GM12878 (cell line): ENCODE data around the gene SPRED2. TPM values are rescaled to one million over a fixed set of nuclear protein-coding genes. Genes with fewer than 3 reads are reported as not detected.

Experiments
- ATAC-seq: fragments of 200-7000 bp; cut with Tn5 transposase; 3 replicates; pipeline ENCODE4 v1.9.1; 2020; ENCODE audit warnings: mild to moderate bottlenecking, moderate library complexity
- BruUV-seq: library from RNA; stranded (reverse); fragments of 400-500 nt; replicated peaks from 2 replicates; lab custom pipeline; 2021; lab: Mats Ljungman, UMichigan
- CTCF ChIA-PET: fragments of 300-600 bp; sonication (Branson Sonifier 250); formaldehyde crosslinking; extraction: SDS; loops from one replicate; lab custom pipeline; 2021; ENCODE audit warnings: inconsistent platforms; lab: Yijun Ruan, JAX
- POLR2A ChIA-PET: fragments of 350-600 bp; formaldehyde crosslinking; extraction: SDS; loops from one replicate; lab custom pipeline; 2021; ENCODE audit warnings: inconsistent platforms; lab: Charles Lee
- RAD21 ChIA-PET: fragments of 300-600 bp; sonication (Branson Sonifier 250); formaldehyde crosslinking; loops from one replicate; lab custom pipeline; 2023; ENCODE audit warnings: antibody characterized with exemption; ENCODE audit not compliant: unreplicated experiment; lab: Charles Lee
- SMC1A ChIA-PET: fragments of 300-600 bp; sonication (Branson Sonifier 250); formaldehyde crosslinking; loops from one replicate; lab custom pipeline; 2023; ENCODE audit not compliant: unreplicated experiment, uncharacterized antibody; lab: Charles Lee
- DNase-seq: peaks from one replicate; pipeline ENCODE4 v3.0.0-alpha.2; 2011; ENCODE audit warnings: low read depth, low spot score
- FAIRE-seq: peaks from 3 replicates; lab custom pipeline; 2011; peaks lifted over from hg19 to GRCh38; lab: Jason Lieb, UNC
- H2AFZ ChIP-seq: 2 replicates; pipeline ENCODE4 v1.6.0; 2011; ENCODE audit warnings: low read depth, low read length, control low read depth; ENCODE audit not compliant: control insufficient read depth
- H3K27ac ChIP-seq: 2 replicates; pipeline ENCODE4 v1.5.1; 2011; ENCODE audit warnings: control low read depth; ENCODE audit not compliant: control insufficient read depth, insufficient read depth
- H3K27me3 ChIP-seq, 2 experiments: replicated peaks in 1 of 2; 2 replicates each; pipeline versions ENCODE4 v1.6.0 to v1.6.1; 2011; ENCODE audit warnings: low read length in 1 of 2; ENCODE audit not compliant: control insufficient read depth in 2 of 2, insufficient read depth in 2 of 2
- H3K36me3 ChIP-seq, 2 experiments: 2 replicates each; pipeline ENCODE4 v1.5.1; 2011; ENCODE audit warnings: low read length in 1 of 2; ENCODE audit not compliant: control insufficient read depth in 2 of 2, insufficient read depth in 2 of 2
- H3K4me1 ChIP-seq: 2 replicates; pipeline ENCODE4 v1.6.1; 2011; ENCODE audit warnings: mild to moderate bottlenecking, low read length, moderate library complexity, mixed read lengths; ENCODE audit not compliant: control insufficient read depth, insufficient read depth
- H3K4me2 ChIP-seq: 2 replicates; pipeline ENCODE4 v1.6.0; 2011; ENCODE audit warnings: control low read depth; ENCODE audit not compliant: control insufficient read depth, insufficient read depth
- H3K4me3 ChIP-seq: fragments of 200-600 bp; sonication (generic); 2 replicates; pipeline ENCODE4 v1.5.1; 2016
- H3K79me2 ChIP-seq: 2 replicates; pipeline ENCODE4 v1.6.0; 2011; ENCODE audit warnings: low read length; ENCODE audit not compliant: control insufficient read depth, insufficient read depth
- H3K9ac ChIP-seq: 2 replicates; pipeline ENCODE4 v1.8.0; 2011; ENCODE audit warnings: low read length, control low read depth, mixed read lengths; ENCODE audit not compliant: control insufficient read depth, insufficient read depth
- H3K9me3 ChIP-seq: replicated peaks from 3 replicates; pipeline ENCODE4 v1.5.1; 2011; ENCODE audit warnings: mild to moderate bottlenecking, low read length; ENCODE audit not compliant: control insufficient read depth, insufficient read depth
- H4K20me1 ChIP-seq: 2 replicates; pipeline ENCODE4 v1.6.0; 2011; ENCODE audit not compliant: control insufficient read depth, insufficient read depth
- E2F8 ChIP-seq: fragments of 450-650 bp; IDR thresholded peaks from 2 replicates; pipeline ENCODE4 v1.6.1; 2018; ENCODE audit warnings: mild to moderate bottlenecking, low read depth, moderate library complexity; ENCODE audit not compliant: partially characterized antibody
- SPI1 ChIP-seq: IDR thresholded peaks from 2 replicates; pipeline ENCODE4 v1.6.1; 2011; ENCODE audit warnings: low read depth, mild to moderate bottlenecking, low read length, moderate library complexity, borderline replicate concordance; ENCODE audit not compliant: insufficient read depth
- WGBS: methylation state at CpG from one replicate; pipeline ENCODE4 v1.1.6; 2016; ENCODE audit warnings: low lambda C conversion rate; ENCODE audit not compliant: insufficient replicate concordance, insufficient coverage; ENCODE audit errors: missing lambda C conversion rate; 5-methylcytosine and 5-hydroxymethylcytosine counted together
- in situ Hi-C: fragments of 300-500 bp; cut with MboI; formaldehyde crosslinking; loops from 9 replicates; pipeline ENCODE4 v1.14.3; 2018; ENCODE audit warnings: mixed read lengths
- intact Hi-C: fragments of 100-400 bp; cut with micrococcal nuclease; formaldehyde crosslinking; loops from one replicate; pipeline ENCODE4 v1.14.2; 2022; ENCODE audit not compliant: unreplicated experiment
- polyA plus RNA-seq, 11 experiments: library from polyadenylated mRNA; depleted of rRNA in 4 of 11; unstranded in 6 of 11; stranded (reverse) in 5 of 11; fragments of >200 nt; fragmentation: Nextera tagmentation in 4 of 11; fragmentation: Illumina TruSeq in 1 of 11; extraction: Ambion mirVana in 4 of 11; extraction: Trizol in 1 of 11; gene quantifications; 1 replicate in 1 of 11; 2 replicates in 10 of 11; pipeline versions ENCODE4 v1.2.1 to v1.2.3, GENCODE V29; 2011 to 2016; ENCODE audit warnings: inconsistent platforms in 2 of 11, missing spikeins in 2 of 11, low read depth in 1 of 11
- total RNA-seq, 4 experiments: library from RNA; depleted of rRNA in 3 of 4; stranded (reverse); fragments of >200 nt in 3 of 4; fragmentation: Illumina TruSeq in 1 of 4; extraction: Trizol in 1 of 4; gene quantifications; 2 replicates each; pipeline versions ENCODE4 v1.2.1 to v1.2.3, GENCODE V29; 2013 to 2021

The SPRED2 gene
- total and polyA plus RNA-seq, 10 of the 15 experiments (the other 5 are each of a cell fraction or from before 2014, with no cell fraction given), result 3.0 to 23.9 (median 9.7) TPM

- no peak for FAIRE-seq
- H3K4me2 ChIP-seq, result peak overlapping the region; percentile 86
- H3K27me3 ChIP-seq, result no peaks in the 10 kb centered on the region
- WGBS, result 38% methylated on average over 17 of the region's 17 CpGs
- peak overlapping the region; percentile 80 for H3K4me3 ChIP-seq
- H3K27ac ChIP-seq, result no peak overlapping the region
- SMC1A ChIA-PET, result interaction anchor here (1.0 to 4.6 kb wide), 9 partner anchors 9 to 129 kb away, joined by 3 to 32 read pairs (median 7); no protein-coding TSS in a partner anchor
- in situ Hi-C loops, result no loop called here
- H3K9ac ChIP-seq, result no peak overlapping the region
- no peaks in the 10 kb centered on the region for H3K79me2 ChIP-seq
- POLR2A ChIA-PET, result interaction anchor here (0.9 to 2.3 kb wide), 7 partner anchors 9 to 47 kb away, joined by 3 to 9 read pairs (median 3); no protein-coding TSS in a partner anchor
- no peaks in the 10 kb centered on the region for H3K4me1 ChIP-seq
- TSS peak; percentile 38 for BruUV-seq
- ATAC-seq, result peak; percentile 43
- no peaks in the 10 kb centered on the region for H3K36me3 ChIP-seq
- DNase-seq, result no peak
- CTCF ChIA-PET, result interaction anchor here (0.5 to 1.3 kb wide), 10 partner anchors 13 to 706 kb away, joined by 3 to 4 read pairs (median 3); no protein-coding TSS in a partner anchor
- H3K9me3 ChIP-seq, result no peaks in the 10 kb centered on the region; the same call in 2 of the 3 replicates
- TF ChIP-seq SPI1 (peak; percentile 52; the same call in 1 of the 2 replicates), E2F8 (no peak)
- TF ChIP-seq, all 136 proteins: peak for 1
- RAD21 ChIA-PET, result interaction anchor here (0.6 to 2.6 kb wide), 14 partner anchors 8 to 210 kb away, joined by 3 to 10 read pairs (median 4); no protein-coding TSS in a partner anchor
- Histone ChIP-seq H4K20me1 (no peaks in the 10 kb centered on the region), H2AFZ (no peak overlapping the region)
- intact Hi-C loops, result loop anchor here (1.0 to 10.0 kb wide), 3 partner anchors 42 to 365 kb away; no protein-coding TSS in a partner anchor
Measured at GRCh38 chr2:65429786-65430602, 2.4 kb downstream of the SPRED2 start.
